Erythroblast (primary cell): Measurements from ENCODE around the gene ENOX2.

ENCODE experiments used
- GATA1 ChIP-seq: IDR thresholded peaks from 2 replicates; pipeline ENCODE4 v1.6.1; 2011; ENCODE audit warnings: low read depth, mild to moderate bottlenecking, control low read depth, low read length, moderate library complexity
- POLR2A ChIP-seq: IDR thresholded peaks from 2 replicates; pipeline ENCODE4 v1.6.1; 2011; ENCODE audit warnings: mild to moderate bottlenecking, low read length

- no peak for TF ChIP-seq POLR2A
- TF ChIP-seq GATA1: no peak
These were observed 202.4 kb downstream of the ENOX2 start for GRCh38 chrX:130700629-130701028.
